Prostate gland (tissue), 2 donors: ENCODE data around the gene SPRED2. TPM values are rescaled to one million over a fixed set of nuclear protein-coding genes. Genes with fewer than 3 reads are reported as not detected.

ENCODE experiments used
- DNase-seq: peaks from one replicate; pipeline ENCODE4 v3.0.0-alpha.2; 2019; ENCODE audit warnings: low spot score
- H3K27ac ChIP-seq, 2 donors: fragments of 200-600 bp; sonication (generic); 2 replicates each; pipeline ENCODE4 v1.5.1; 2017 to 2019
- H3K27me3 ChIP-seq: fragments of 200-600 bp; sonication (generic); replicated peaks from 2 replicates; pipeline ENCODE4 v1.5.1; 2019; ENCODE audit not compliant: insufficient read depth
- H3K36me3 ChIP-seq, 2 donors: fragments of 200-600 bp; sonication (generic); 1 replicate in 1 of 2; 2 replicates in 1 of 2; pipeline versions ENCODE4 v1.5.1 to v1.8.1; 2017 to 2019
- H3K4me1 ChIP-seq: fragments of 200-600 bp; sonication (generic); replicated peaks from 2 replicates; pipeline ENCODE4 v1.5.1; 2019
- H3K4me3 ChIP-seq, 2 donors: fragments of 200-600 bp; sonication (generic); 2 replicates each; pipeline ENCODE4 v1.5.1; 2017 to 2019
- H3K9me3 ChIP-seq: fragments of 200-600 bp; sonication (generic); 2 replicates; pipeline ENCODE4 v1.5.1; 2017
- CTCF ChIP-seq, 4 experiments: fragments of 200-600 bp in 2 of 4; fragments of 450-650 bp in 2 of 4; sonication (generic) in 2 of 4; IDR thresholded peaks; 1 replicate in 3 of 4; 2 replicates in 1 of 4; pipeline ENCODE4 v1.5.1; 2016 to 2019; ENCODE audit warnings: antibody characterized with exemption in 4 of 4, mild to moderate bottlenecking in 2 of 4, moderate library complexity in 2 of 4
- POLR2A ChIP-seq: fragments of 450-650 bp; IDR thresholded peaks from one replicate; pipeline ENCODE4 v1.6.1; 2016; ENCODE audit warnings: antibody characterized with exemption, mild to moderate bottlenecking
- POLR2AphosphoS5 ChIP-seq: sonication (generic); formaldehyde crosslinking; IDR thresholded peaks from one replicate; pipeline ENCODE4 v1.6.1; 2017; ENCODE audit warnings: antibody characterized with exemption
- WGBS: methylation state at CpG from one replicate; pipeline ENCODE4 v1.1.5; 2018; 5-methylcytosine and 5-hydroxymethylcytosine counted together
- intact Hi-C: fragments of 100-400 bp; cut with DNase I; formaldehyde crosslinking; loops from one replicate; pipeline ENCODE4 v1.14.2; 2022
- total RNA-seq, 2 donors: library from RNA; depleted of rRNA; stranded (reverse); fragments of >200 nt; gene quantifications; one replicate each; pipeline ENCODE4 v1.1.0, GENCODE V29; 2016

SPRED2 gene
- total RNA-seq, 2 donors from 2014 or later = 23.7 to 27.1 TPM

GRCh38 chr2:65287364-65287763 lies 145.0 kb downstream of the SPRED2 start:
- no peak overlapping the region for H3K4me3 ChIP-seq
- DNase-seq = no peak
- H3K27me3 ChIP-seq = no peaks in the 10 kb centered on the region
- no peaks in the 10 kb centered on the region for H3K4me1 ChIP-seq
- 97% methylated on average over 4 of the region's 4 CpGs for WGBS
- H3K36me3 ChIP-seq = no peaks in the 10 kb centered on the region
- TF ChIP-seq CTCF (IDR thresholded peaks at IDR 0.05) (no peak), POLR2A (no peak), POLR2AphosphoS5 (no peak)
- no peaks in the 10 kb centered on the region for H3K9me3 ChIP-seq
- intact Hi-C loops = no loop called here
- no peak overlapping the region for H3K27ac ChIP-seq

- Histone ChIP-seq H3K4me1 (no peaks in the 10 kb centered on the region), H3K27me3 (no peaks in the 10 kb centered on the region), H3K36me3 (no peaks in the 10 kb centered on the region), H3K4me3 (no peak overlapping the region), H3K27ac (no peak overlapping the region), H3K9me3 (no peaks in the 10 kb centered on the region)
- WGBS = 87% methylated on average over 3 of the region's 3 CpGs
- DNase-seq = no peak
- intact Hi-C loops = no loop called here
- TF ChIP-seq POLR2AphosphoS5 (no peak), CTCF (IDR thresholded peaks at IDR 0.05) (no peak), POLR2A (no peak)
Observed at GRCh38 chr2:65282477-65283053, 149.8 kb downstream of the SPRED2 start.

- intact Hi-C loops = no loop called here
- no peak overlapping the region for H3K27ac ChIP-seq
- DNase-seq = no peak
- no peak overlapping the region for H3K4me3 ChIP-seq
- WGBS = 24% methylated on average over 4 of the region's 4 CpGs
- no peaks in the 10 kb centered on the region for H3K27me3 ChIP-seq
- no peak for TF ChIP-seq CTCF (IDR thresholded peaks at IDR 0.05)
- TF ChIP-seq POLR2A = no peak
- TF ChIP-seq POLR2AphosphoS5 = no peak
- H3K4me1 ChIP-seq = no peaks in the 10 kb centered on the region
- no peaks in the 10 kb centered on the region for H3K9me3 ChIP-seq
- no peaks in the 10 kb centered on the region for H3K36me3 ChIP-seq
Observed at GRCh38 chr2:65281627-65282351, 150.6 kb downstream of the SPRED2 start.

- 90% methylated on average over 6 of the region's 6 CpGs for WGBS
Observed at GRCh38 chr2:65279756-65280155, 152.6 kb downstream of the SPRED2 start.

More at GRCh38 chr2:65279756-65280155, 152.6 kb downstream of the SPRED2 start:
- DNase-seq = no peak
- Histone ChIP-seq H3K36me3 (no peaks in the 10 kb centered on the region), H3K4me3 (no peak overlapping the region), H3K27ac (no peak overlapping the region), H3K27me3 (no peaks in the 10 kb centered on the region), H3K4me1 (no peaks in the 10 kb centered on the region), H3K9me3 (no peaks in the 10 kb centered on the region)
- TF ChIP-seq CTCF (IDR thresholded peaks at IDR 0.05) = no peak
- TF ChIP-seq POLR2AphosphoS5 = no peak
- TF ChIP-seq POLR2A = no peak
- intact Hi-C loops = no loop called here
